ENCODE measurements around the gene TUBGCP5.

GRCh38 chr15:22951381-22952280, 87.7 kb downstream of the TUBGCP5 start:
- TF ChIP-seq, protein P1, sequence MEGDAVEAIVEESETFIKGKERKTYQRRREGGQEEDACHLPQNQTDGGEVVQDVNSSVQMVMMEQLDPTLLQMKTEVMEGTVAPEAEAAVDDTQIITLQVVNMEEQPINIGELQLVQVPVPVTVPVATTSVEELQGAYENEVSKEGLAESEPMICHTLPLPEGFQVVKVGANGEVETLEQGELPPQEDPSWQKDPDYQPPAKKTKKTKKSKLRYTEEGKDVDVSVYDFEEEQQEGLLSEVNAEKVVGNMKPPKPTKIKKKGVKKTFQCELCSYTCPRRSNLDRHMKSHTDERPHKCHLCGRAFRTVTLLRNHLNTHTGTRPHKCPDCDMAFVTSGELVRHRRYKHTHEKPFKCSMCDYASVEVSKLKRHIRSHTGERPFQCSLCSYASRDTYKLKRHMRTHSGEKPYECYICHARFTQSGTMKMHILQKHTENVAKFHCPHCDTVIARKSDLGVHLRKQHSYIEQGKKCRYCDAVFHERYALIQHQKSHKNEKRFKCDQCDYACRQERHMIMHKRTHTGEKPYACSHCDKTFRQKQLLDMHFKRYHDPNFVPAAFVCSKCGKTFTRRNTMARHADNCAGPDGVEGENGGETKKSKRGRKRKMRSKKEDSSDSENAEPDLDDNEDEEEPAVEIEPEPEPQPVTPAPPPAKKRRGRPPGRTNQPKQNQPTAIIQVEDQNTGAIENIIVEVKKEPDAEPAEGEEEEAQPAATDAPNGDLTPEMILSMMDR (IDR thresholded peaks at IDR 0.05 in 2 of 3, conservative IDR thresholded peaks at IDR 0.05 in 1 of 3; ENCODE audit: control insufficient read depth in 2 of 3, extremely low read depth in 1 of 3, insufficient read depth in 1 of 3, low read depth in 3 of 3, low read length in 3 of 3), result no peak
- TF ChIP-seq CEBPB (IDR thresholded peaks at IDR 0.05; ENCODE audit: borderline replicate concordance in 1 of 2, low read depth in 2 of 2, low read length in 2 of 2) (no peak), NFIC (IDR thresholded peaks at IDR 0.05; ENCODE audit: low read depth, low read length) (no peak), LARP7 (IDR thresholded peaks at IDR 0.05) (no peak), TARDBP (IDR thresholded peaks at IDR 0.05; ENCODE audit: borderline replicate concordance) (no peak), CHD2 (IDR thresholded peaks at IDR 0.05; ENCODE audit: borderline replicate concordance, low read depth, low read length) (no peak), ATF7 (IDR thresholded peaks at IDR 0.05; ENCODE audit: low read depth) (no peak), POLR2A (IDR thresholded peaks at IDR 0.05; ENCODE audit: low read depth, low read length) (no peak), CBX3 (IDR thresholded peaks at IDR 0.05; ENCODE audit: borderline replicate concordance, low read depth) (no peak), POLR2AphosphoS5 (IDR thresholded peaks at IDR 0.05; ENCODE audit: low read length) (no peak), JUNB (IDR thresholded peaks at IDR 0.05) (no peak), RAD21 (IDR thresholded peaks at IDR 0.05; ENCODE audit: insufficient read depth, low read depth, low read length) (no peak), SUZ12 (IDR thresholded peaks at IDR 0.05; ENCODE audit: unreplicated experiment) (no peak)
- TF ChIP-seq, protein P2, sequence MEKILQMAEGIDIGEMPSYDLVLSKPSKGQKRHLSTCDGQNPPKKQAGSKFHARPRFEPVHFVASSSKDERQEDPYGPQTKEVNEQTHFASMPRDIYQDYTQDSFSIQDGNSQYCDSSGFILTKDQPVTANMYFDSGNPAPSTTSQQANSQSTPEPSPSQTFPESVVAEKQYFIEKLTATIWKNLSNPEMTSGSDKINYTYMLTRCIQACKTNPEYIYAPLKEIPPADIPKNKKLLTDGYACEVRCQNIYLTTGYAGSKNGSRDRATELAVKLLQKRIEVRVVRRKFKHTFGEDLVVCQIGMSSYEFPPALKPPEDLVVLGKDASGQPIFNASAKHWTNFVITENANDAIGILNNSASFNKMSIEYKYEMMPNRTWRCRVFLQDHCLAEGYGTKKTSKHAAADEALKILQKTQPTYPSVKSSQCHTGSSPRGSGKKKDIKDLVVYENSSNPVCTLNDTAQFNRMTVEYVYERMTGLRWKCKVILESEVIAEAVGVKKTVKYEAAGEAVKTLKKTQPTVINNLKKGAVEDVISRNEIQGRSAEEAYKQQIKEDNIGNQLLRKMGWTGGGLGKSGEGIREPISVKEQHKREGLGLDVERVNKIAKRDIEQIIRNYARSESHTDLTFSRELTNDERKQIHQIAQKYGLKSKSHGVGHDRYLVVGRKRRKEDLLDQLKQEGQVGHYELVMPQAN (conservative IDR thresholded peaks at IDR 0.05), result no peak
